ENCODE measurements around the gene CD320. TPM values are rescaled to one million over a fixed set of nuclear protein-coding genes. Genes with fewer than 3 reads are reported as not detected.
"Not testable (repeated sequence)": the region's sequence is repeated elsewhere in the genome, so short reads cannot be mapped to it uniquely, and the experiment has no call there.

CD320 gene
- total RNA-seq, 1 experiment from 2014 or later: 135 TPM

GRCh38 chr19:8319807-8320520 is 11.8 kb upstream of the CD320 start:
- ChIA-PET CTCF (no interaction called here), POLR2A (ENCODE audit: low non-redundant PET) (interaction anchor here (0.6 kb wide), 1 partner anchor 581 kb away, joined by 4 read pairs; no protein-coding TSS in a partner anchor)
- Histone ChIP-seq H3K27me3 (replicated peaks; ENCODE audit: insufficient read depth, low read depth, low read length, poor library complexity) (no peaks in the 10 kb centered on the region), H3K9me3 (ENCODE audit: low read depth, low read length, poor library complexity, severe bottlenecking) (no peaks in the 10 kb centered on the region), H3K36me3 (ENCODE audit: insufficient read depth, low read length, poor library complexity, severe bottlenecking) (peaks cover 33% of the 10 kb centered on the region), H3K27ac (ENCODE audit: low read depth, low read length, poor library complexity, severe bottlenecking) (peak overlapping the region; percentile 93), H3K4me1 (ENCODE audit: insufficient read depth, low read length, poor library complexity, severe bottlenecking) (peaks cover 22% of the 10 kb centered on the region), H3K4me3 (ENCODE audit: low read depth, low read length, poor library complexity, severe bottlenecking) (peak overlapping the region; percentile 89)
- DNase-seq (ENCODE audit: low spot score): no peak
- intact Hi-C loops (cut with micrococcal nuclease; ENCODE audit: unreplicated experiment): no loop called here
- TSS peak; percentile 76 for BruUV-seq (replicated peaks)
- TF ChIP-seq CTCF (conservative IDR thresholded peaks at IDR 0.05; ENCODE audit: low read depth, low read length) (no peak), EZH2 (IDR thresholded peaks at IDR 0.05; ENCODE audit: borderline replicate concordance, low read depth, low read length, poor library complexity, severe bottlenecking) (no peak)

GRCh38 chr19:8318835-8319234 is 10.7 kb upstream of the CD320 start:
- H3K4me1 ChIP-seq (ENCODE audit: insufficient read depth, low read length, poor library complexity, severe bottlenecking): peaks cover 22% of the 10 kb centered on the region
- BruUV-seq (replicated peaks); H3K27me3 ChIP-seq (replicated peaks; ENCODE audit: insufficient read depth, low read depth, low read length, poor library complexity); DNase-seq (ENCODE audit: low spot score); H3K4me3 ChIP-seq (ENCODE audit: low read depth, low read length, poor library complexity, severe bottlenecking); POLR2A ChIA-PET (ENCODE audit: low non-redundant PET); H3K27ac ChIP-seq (ENCODE audit: low read depth, low read length, poor library complexity, severe bottlenecking); H3K9me3 ChIP-seq (ENCODE audit: low read depth, low read length, poor library complexity, severe bottlenecking); intact Hi-C loops (cut with micrococcal nuclease; ENCODE audit: unreplicated experiment): not testable (repeated sequence)
- peaks cover 30% of the 10 kb centered on the region for H3K36me3 ChIP-seq (ENCODE audit: insufficient read depth, low read length, poor library complexity, severe bottlenecking)
- CTCF ChIA-PET: interaction anchor here (0.7 kb wide), 2 partner anchors 36 to 260 kb away, joined by 3 to 5 read pairs; no protein-coding TSS in a partner anchor

GRCh38 chr19:8316351-8317125 is 8.4 kb upstream of the CD320 start:
- no peaks in the 10 kb centered on the region for H3K27me3 ChIP-seq (replicated peaks; ENCODE audit: insufficient read depth, low read depth, low read length, poor library complexity)
- no peak overlapping the region for H3K27ac ChIP-seq (ENCODE audit: low read depth, low read length, poor library complexity, severe bottlenecking)
- no peak overlapping the region for H3K4me3 ChIP-seq (ENCODE audit: low read depth, low read length, poor library complexity, severe bottlenecking)
- CTCF ChIA-PET: no interaction called here
- intact Hi-C loops (cut with micrococcal nuclease; ENCODE audit: unreplicated experiment): no loop called here
- POLR2A ChIA-PET (ENCODE audit: low non-redundant PET): no interaction called here
- no peaks in the 10 kb centered on the region for H3K9me3 ChIP-seq (ENCODE audit: low read depth, low read length, poor library complexity, severe bottlenecking)
- peaks cover 19% of the 10 kb centered on the region for H3K4me1 ChIP-seq (ENCODE audit: insufficient read depth, low read length, poor library complexity, severe bottlenecking)
- H3K36me3 ChIP-seq (ENCODE audit: insufficient read depth, low read length, poor library complexity, severe bottlenecking): peaks cover 18% of the 10 kb centered on the region
- no peak for DNase-seq (ENCODE audit: low spot score)
- BruUV-seq (replicated peaks): no TSS peak
- no peak for TF ChIP-seq EZH2 (IDR thresholded peaks at IDR 0.05; ENCODE audit: borderline replicate concordance, low read depth, low read length, poor library complexity, severe bottlenecking)
- TF ChIP-seq CTCF (conservative IDR thresholded peaks at IDR 0.05; ENCODE audit: low read depth, low read length): no peak

DNA sequence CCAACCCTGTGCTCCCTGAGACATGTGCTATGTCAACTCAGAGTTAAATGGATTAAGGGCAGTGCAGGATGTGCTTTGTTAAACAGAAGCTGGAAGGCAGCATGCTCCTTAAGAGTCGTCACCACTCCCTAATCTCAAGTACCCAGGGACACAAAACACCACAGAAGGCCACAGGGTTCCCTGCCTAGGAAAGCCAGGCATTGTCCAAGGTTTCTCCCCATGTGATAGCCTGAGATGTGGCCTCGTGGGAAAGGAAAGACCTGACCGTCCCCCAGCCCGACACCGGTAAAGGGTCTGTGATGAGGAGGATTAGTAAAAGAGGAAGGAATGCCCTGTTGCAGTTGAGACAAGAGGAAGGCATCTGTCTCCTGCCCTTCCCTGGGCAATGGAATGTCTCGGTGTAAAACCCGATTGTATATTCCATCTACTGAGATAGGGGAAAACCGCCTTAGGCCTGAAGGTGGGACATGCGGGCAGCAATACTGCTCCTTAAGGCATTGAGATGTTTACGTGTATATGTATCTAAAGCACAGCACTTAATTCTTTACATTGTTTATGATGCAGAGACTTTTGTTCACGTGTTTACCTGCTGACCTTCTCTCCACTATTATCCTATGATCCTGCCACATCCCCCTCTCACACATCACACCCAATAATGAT is 7.0 kb upstream of the CD320 start:
- peaks cover 14% of the 10 kb centered on the region for H3K4me1 ChIP-seq (ENCODE audit: insufficient read depth, low read length, poor library complexity, severe bottlenecking)
- BruUV-seq (replicated peaks); H3K27ac ChIP-seq (ENCODE audit: low read depth, low read length, poor library complexity, severe bottlenecking); POLR2A ChIA-PET (ENCODE audit: low non-redundant PET); H3K9me3 ChIP-seq (ENCODE audit: low read depth, low read length, poor library complexity, severe bottlenecking); H3K4me3 ChIP-seq (ENCODE audit: low read depth, low read length, poor library complexity, severe bottlenecking); H3K27me3 ChIP-seq (replicated peaks; ENCODE audit: insufficient read depth, low read depth, low read length, poor library complexity); intact Hi-C loops (cut with micrococcal nuclease; ENCODE audit: unreplicated experiment); DNase-seq (ENCODE audit: low spot score): not testable (repeated sequence)
- CTCF ChIA-PET: interaction anchor here (0.6 kb wide), 1 partner anchor 371 kb away, joined by 7 read pairs; no protein-coding TSS in a partner anchor
- H3K36me3 ChIP-seq (ENCODE audit: insufficient read depth, low read length, poor library complexity, severe bottlenecking): peaks cover 18% of the 10 kb centered on the region

Data from A673 (cell line).